MCF 10A (cell line): ENCODE data around the gene NSMF. TPM values are rescaled to one million over a fixed set of nuclear protein-coding genes. Genes with fewer than 3 reads are reported as not detected.

Experiments used
- BruUV-seq: library from RNA; stranded (reverse); fragments of 400-500 nt; replicated peaks from 2 replicates; lab custom pipeline; 2021; lab: Mats Ljungman, UMichigan
- CTCF ChIA-PET: fragments of 300-600 bp; sonication (Branson Sonifier 250); formaldehyde crosslinking; extraction: SDS; loops from one replicate; lab custom pipeline; 2021; ENCODE audit warnings: antibody characterized with exemption, inconsistent platforms; lab: Yijun Ruan, JAX
- POLR2A ChIA-PET: fragments of 300-600, 350-650 bp; sonication (Branson Sonifier 250); formaldehyde crosslinking; extraction: SDS; loops from one replicate; lab custom pipeline; 2020; ENCODE audit warnings: antibody characterized with exemption, inconsistent platforms; lab: Yijun Ruan, JAX
- DNase-seq: peaks from one replicate; pipeline ENCODE4 v3.0.0-alpha.2; 2018; ENCODE audit not compliant: unreplicated experiment
- H3K27ac Mint-ChIP-seq: one replicate; pipeline ENCODE4 v1.8.0; 2022; ENCODE audit warnings: mild to moderate bottlenecking, low read depth, mixed read lengths; ENCODE audit not compliant: unreplicated experiment
- H3K27me3 Mint-ChIP-seq: one replicate; pipeline ENCODE4 v1.8.0; 2022; ENCODE audit warnings: mixed read lengths; ENCODE audit not compliant: insufficient read depth, unreplicated experiment
- H3K36me3 Mint-ChIP-seq: one replicate; pipeline ENCODE4 v1.8.0; 2022; ENCODE audit warnings: mild to moderate bottlenecking, moderate library complexity, mixed read lengths; ENCODE audit not compliant: insufficient read depth, unreplicated experiment
- H3K4me1 Mint-ChIP-seq: one replicate; pipeline ENCODE4 v1.8.0; 2022; ENCODE audit warnings: mixed read lengths; ENCODE audit not compliant: insufficient read depth, unreplicated experiment
- H3K4me3 Mint-ChIP-seq: one replicate; pipeline ENCODE4 v1.8.0; 2022; ENCODE audit warnings: mild to moderate bottlenecking, moderate library complexity, mixed read lengths; ENCODE audit not compliant: unreplicated experiment
- H3K9me3 Mint-ChIP-seq: one replicate; pipeline ENCODE4 v1.8.0; 2022; ENCODE audit warnings: mixed read lengths; ENCODE audit not compliant: unreplicated experiment
- intact Hi-C: fragments of 100-400 bp; cut with micrococcal nuclease; formaldehyde crosslinking; loops from 2 replicates; pipeline ENCODE4 v1.14.1; 2022
- total RNA-seq: library from RNA; stranded (reverse); gene quantifications from 2 replicates; pipeline ENCODE4 v1.2.3, GENCODE V29; 2022
- TF ChIP-seq, protein P1 (sequence below): fragments of 200-600 bp; IDR thresholded peaks from one replicate; pipeline ENCODE4 v1.8.0; 2022; ENCODE audit warnings: antibody characterized with exemption, mild to moderate bottlenecking; ENCODE audit not compliant: unreplicated experiment

NSMF gene
- total RNA-seq, 1 experiment from 2014 or later = 37.8 TPM

DNA sequence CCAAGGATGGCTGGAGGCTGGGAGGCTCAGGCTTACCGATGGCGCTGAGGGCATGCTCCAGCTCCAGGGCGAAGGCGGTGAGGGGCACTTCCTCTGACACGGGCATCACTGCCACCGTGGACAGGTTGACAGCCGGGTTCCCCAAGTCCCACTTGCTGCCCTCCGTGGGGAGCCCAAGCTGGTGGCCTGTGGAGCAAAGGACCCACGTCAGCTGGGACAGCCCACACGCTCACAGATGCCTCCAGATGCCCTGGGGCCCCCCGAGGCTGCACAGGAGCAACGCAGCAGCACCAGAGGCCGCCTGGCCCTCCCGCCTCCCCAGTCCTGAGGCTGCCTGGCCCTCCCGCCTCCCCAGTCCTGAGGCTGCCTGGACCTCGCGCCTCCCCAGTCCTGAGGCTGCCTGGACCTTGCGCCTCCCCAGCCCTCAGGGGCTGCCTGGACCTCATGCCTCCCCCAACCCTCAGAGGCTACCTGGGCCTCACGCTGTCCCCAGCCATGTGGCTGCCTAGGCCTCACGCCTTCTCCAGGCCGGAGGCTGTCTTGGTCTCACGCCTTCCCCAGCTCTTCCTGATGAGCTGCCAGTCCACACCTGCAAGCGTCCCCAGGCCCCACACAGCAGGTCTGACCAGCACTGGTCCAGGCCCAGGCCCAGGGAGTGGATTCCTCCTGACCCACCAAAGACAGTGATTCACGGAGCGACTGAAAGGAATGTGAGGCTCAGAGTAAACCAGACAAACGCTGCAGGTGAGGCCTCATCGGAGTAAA lies 25.6 kb upstream of the NSMF start:
- H3K9me3 Mint-ChIP-seq = no peaks in the 10 kb centered on the region
- no peak for DNase-seq
- CTCF ChIA-PET = no interaction called here
- H3K4me1 Mint-ChIP-seq = peaks cover 8% of the 10 kb centered on the region
- H3K4me3 Mint-ChIP-seq = no peak overlapping the region
- POLR2A ChIA-PET = interaction anchor here (0.6 kb wide), 1 partner anchor 1453 kb away, joined by 3 read pairs; no protein-coding TSS in a partner anchor
- no TSS peak for BruUV-seq
- no peaks in the 10 kb centered on the region for H3K27me3 Mint-ChIP-seq
- intact Hi-C loops = no loop called here
- TF ChIP-seq, protein P1, sequence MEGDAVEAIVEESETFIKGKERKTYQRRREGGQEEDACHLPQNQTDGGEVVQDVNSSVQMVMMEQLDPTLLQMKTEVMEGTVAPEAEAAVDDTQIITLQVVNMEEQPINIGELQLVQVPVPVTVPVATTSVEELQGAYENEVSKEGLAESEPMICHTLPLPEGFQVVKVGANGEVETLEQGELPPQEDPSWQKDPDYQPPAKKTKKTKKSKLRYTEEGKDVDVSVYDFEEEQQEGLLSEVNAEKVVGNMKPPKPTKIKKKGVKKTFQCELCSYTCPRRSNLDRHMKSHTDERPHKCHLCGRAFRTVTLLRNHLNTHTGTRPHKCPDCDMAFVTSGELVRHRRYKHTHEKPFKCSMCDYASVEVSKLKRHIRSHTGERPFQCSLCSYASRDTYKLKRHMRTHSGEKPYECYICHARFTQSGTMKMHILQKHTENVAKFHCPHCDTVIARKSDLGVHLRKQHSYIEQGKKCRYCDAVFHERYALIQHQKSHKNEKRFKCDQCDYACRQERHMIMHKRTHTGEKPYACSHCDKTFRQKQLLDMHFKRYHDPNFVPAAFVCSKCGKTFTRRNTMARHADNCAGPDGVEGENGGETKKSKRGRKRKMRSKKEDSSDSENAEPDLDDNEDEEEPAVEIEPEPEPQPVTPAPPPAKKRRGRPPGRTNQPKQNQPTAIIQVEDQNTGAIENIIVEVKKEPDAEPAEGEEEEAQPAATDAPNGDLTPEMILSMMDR = no peak
- H3K36me3 Mint-ChIP-seq = no peaks in the 10 kb centered on the region
- H3K27ac Mint-ChIP-seq = no peak overlapping the region

DNA sequence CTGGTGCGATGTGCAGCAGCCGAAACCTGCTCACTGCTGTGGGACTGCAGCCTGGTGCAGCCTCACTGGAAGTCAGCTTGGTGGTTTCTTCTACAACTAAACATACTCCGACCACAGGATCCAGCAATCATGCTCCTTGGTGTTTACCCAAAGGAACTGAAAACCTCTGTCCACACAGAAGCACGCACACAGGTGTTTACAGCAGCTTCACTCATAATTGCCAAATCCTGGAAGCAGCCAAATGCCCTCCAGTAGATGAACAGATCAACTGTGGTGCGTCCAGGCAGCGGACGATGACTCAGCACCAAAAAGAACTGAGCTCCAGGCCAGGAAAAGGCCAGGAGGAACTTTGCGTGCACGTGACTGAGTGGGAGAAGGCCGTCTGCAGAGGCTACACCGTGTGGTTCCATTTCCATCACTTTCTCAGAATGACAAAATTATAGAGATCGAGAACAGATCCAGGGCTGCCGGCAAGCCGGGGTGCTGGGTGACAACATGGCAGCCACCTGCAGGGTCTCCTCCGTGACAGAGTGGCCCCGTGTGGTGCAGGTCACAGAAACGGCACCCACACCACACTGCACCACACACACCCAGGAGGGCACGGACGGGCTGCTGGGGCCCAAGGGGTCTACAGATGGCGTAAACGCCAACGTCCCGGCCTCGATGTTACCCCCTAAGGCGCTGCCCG lies 23.1 kb upstream of the NSMF start:
- Mint-ChIP-seq H3K27me3 (no peaks in the 10 kb centered on the region), H3K4me1 (peaks cover 8% of the 10 kb centered on the region), H3K9me3 (no peaks in the 10 kb centered on the region), H3K36me3 (no peaks in the 10 kb centered on the region), H3K4me3 (peak overlapping the region; percentile 39), H3K27ac (peak overlapping the region; percentile 83)
- ChIA-PET POLR2A (interaction anchor here (0.8 to 1.8 kb wide), 13 partner anchors 9 to 240 kb away, joined by 3 to 10 read pairs (median 4); partner anchors contain the start of genes EXD3, NOXA1, NSMF and PNPLA7), CTCF (interaction anchor here (0.7 kb wide), 1 partner anchor 49 kb away, joined by 3 read pairs; no protein-coding TSS in a partner anchor)
- DNase-seq = peak; percentile 96
- TF ChIP-seq, protein P1 = no peak
- no TSS peak for BruUV-seq
- intact Hi-C loops = no loop called here

DNA sequence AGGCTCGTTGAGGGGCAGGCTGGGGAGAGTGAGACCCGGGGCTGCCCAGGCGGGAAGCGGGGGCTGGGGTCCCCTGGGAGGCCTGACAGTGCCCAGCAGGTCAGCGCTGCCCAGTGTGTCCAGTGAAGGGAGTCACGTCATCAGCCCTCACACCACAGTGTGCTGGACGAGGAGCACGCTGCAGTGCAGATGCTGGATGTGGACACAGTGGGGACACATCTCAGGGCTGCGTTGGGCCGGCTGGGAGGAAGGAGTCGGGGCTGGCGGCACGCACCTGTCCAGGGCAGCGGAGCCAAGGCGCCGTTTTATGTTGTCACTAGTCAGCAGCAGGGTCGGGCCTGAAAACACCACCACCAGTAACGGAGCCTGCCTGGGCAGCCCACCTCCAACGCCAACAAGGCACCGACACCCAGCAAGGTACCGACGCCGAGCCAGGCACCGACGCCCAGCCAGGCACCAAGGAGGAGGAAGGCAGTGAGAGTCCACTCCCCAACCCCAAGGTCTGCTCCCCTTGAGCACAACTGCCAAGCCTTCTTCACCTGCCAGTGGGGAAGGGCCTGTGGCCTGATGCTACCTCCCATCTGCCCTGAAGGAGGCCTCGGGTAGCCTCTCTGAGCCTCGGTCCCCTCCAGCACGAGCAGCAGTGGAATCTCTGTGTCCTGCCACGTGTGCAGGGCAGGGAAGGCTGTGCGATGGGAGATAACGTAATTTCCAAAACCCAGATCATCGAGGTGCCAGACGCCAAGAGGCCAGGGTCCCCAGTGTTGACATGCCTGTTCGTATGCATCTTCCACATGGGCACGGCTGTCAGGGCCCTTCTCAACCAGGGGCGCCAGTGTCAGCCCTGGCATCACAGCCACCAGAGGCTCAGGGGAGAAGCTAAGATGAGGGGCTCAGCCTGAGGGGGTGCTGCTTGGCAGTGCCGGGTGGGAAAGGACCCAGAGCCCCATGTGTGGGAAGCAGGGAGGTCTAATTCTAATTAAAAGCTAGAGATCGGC lies 21.9 kb upstream of the NSMF start:
- Mint-ChIP-seq H3K4me1 (peaks cover 8% of the 10 kb centered on the region), H3K27ac (peak overlapping the region; percentile 83), H3K9me3 (peaks cover 6% of the 10 kb centered on the region), H3K27me3 (no peaks in the 10 kb centered on the region), H3K36me3 (no peaks in the 10 kb centered on the region), H3K4me3 (no peak overlapping the region)
- intact Hi-C loops = no loop called here
- TF ChIP-seq, protein P1 = no peak
- no TSS peak for BruUV-seq
- POLR2A ChIA-PET = interaction anchor here (1.1 to 1.4 kb wide), 2 partner anchors 9 to 35 kb away, joined by 4 to 5 read pairs; no protein-coding TSS in a partner anchor
- DNase-seq = no peak
- CTCF ChIA-PET = interaction anchor here (0.7 kb wide), 1 partner anchor 50 kb away, joined by 3 read pairs; no protein-coding TSS in a partner anchor
